ENCODE data around the gene TMPRSS3.

DNA sequence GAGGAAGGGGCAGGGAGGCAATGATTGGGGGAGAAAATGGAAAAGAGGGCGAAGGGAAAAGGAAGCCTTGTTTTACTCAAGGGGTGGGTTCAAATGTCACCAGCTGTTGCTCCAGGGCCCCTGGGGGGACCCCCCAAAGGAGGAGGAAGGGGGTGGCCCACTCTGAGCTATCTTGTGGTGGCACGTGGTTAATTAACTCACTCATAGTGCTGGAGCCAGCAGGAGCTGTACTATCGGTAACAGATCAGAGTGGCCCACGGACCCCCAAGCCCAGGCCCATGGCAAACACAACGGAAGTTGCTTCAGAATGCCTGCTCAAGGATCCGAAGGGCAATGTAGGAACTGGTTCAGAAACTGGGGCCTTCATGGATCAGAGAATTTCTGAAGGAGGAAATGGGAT, 52.3 kb downstream of the TMPRSS3 start:
- no peak for TF ChIP-seq CTCF (IDR thresholded peaks at IDR 0.05)
- TF ChIP-seq POLR2A (IDR thresholded peaks at IDR 0.05) = no peak
